ENCODE results near the gene SLC6A20. TPM values are rescaled to one million over a fixed set of nuclear protein-coding genes. Genes with fewer than 3 reads are reported as not detected.
A peak's percentile ranks its signal among the peaks of the same experiment; 100 is the strongest.

The SLC6A20 gene
- total and polyA plus RNA-seq, 12 donors = 0.06 to 0.09 TPM; not detected in 10

DNA sequence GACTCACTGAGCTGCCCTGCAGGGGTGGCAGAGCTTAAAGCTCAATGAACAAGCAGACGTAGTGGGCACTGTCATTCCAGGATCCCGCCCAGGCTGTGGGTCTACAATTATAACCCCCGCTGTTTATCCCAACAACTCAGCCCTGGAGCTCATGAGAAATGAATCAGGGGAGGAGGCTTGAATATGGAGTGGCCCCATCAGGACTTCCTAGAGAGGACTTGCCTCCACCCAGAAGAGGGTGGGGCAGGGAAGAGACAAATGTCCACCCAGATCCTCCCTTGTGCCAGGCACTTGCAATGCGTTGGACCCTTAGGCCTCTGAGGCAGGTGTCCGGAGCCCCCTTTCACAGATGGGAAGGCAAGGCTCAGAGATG, 33.0 kb downstream of the SLC6A20 start:
- H3K4me3 ChIP-seq = no peak overlapping the region
- peaks cover 0 to 3% (median 0%) of the 10 kb centered on the region in 9 donors for H3K4me1 ChIP-seq
- TF ChIP-seq, protein P1, sequence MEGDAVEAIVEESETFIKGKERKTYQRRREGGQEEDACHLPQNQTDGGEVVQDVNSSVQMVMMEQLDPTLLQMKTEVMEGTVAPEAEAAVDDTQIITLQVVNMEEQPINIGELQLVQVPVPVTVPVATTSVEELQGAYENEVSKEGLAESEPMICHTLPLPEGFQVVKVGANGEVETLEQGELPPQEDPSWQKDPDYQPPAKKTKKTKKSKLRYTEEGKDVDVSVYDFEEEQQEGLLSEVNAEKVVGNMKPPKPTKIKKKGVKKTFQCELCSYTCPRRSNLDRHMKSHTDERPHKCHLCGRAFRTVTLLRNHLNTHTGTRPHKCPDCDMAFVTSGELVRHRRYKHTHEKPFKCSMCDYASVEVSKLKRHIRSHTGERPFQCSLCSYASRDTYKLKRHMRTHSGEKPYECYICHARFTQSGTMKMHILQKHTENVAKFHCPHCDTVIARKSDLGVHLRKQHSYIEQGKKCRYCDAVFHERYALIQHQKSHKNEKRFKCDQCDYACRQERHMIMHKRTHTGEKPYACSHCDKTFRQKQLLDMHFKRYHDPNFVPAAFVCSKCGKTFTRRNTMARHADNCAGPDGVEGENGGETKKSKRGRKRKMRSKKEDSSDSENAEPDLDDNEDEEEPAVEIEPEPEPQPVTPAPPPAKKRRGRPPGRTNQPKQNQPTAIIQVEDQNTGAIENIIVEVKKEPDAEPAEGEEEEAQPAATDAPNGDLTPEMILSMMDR (IDR thresholded peaks at IDR 0.05) = no peak
- WGBS, 2 donors = 94 to 98% methylated on average over 5 of the region's 5 CpGs
- DNase-seq = no peak
- peaks cover 0 to 26% (median 17%) of the 10 kb centered on the region in 7 donors for H3K27me3 ChIP-seq
- no peak for ATAC-seq
- H3K9me3 ChIP-seq = peaks cover 0 to 14% (median 0%) of the 10 kb centered on the region in 11 donors
- H3K36me3 ChIP-seq = no peaks in the 10 kb centered on the region
- H3K27ac ChIP-seq = no peak overlapping the region
- intact Hi-C loops (cut with DNase I) = loop anchor here (2.0 to 10.0 kb wide), 12 partner anchors 54 to 322 kb away; no protein-coding TSS in a partner anchor

DNA sequence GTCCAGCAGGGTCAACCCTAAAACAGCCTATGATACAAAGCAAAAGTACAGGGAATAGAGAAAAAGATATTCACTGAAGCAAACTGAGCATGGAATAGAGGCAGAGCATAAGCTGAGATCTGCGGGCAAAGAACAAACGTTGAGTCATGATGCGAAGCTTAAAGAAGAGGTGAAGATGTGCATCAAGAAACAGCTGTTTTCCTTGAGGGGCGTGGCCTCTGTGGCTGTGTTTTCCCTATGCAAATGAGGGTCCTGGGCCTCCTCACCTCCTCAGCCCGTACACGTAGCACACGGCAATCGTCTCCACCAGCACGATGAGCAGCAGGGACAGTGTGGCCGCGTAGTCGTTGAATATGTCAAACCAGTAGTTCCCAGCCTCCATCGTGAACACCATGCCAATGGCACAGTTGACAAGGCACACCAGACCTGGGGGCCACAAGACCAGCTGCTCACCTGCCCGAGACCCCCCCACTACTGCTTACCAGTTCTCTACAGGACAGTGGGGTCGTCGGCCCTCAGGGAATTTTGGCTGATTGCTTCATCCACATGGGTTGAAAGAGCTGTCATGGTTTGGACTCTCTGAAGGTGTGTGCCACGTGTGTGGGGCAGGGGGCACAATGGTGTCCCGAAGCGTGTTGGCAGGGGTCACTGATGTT, 33.6 kb downstream of the SLC6A20 start:
- peaks cover 0 to 26% (median 17%) of the 10 kb centered on the region in 7 donors for H3K27me3 ChIP-seq
- H3K36me3 ChIP-seq = no peaks in the 10 kb centered on the region
- H3K27ac ChIP-seq = no peak overlapping the region
- TF ChIP-seq, protein P1 (IDR thresholded peaks at IDR 0.05) = no peak
- peaks cover 0 to 3% (median 0%) of the 10 kb centered on the region in 9 donors for H3K4me1 ChIP-seq
- no peak for ATAC-seq
- H3K4me3 ChIP-seq = no peak overlapping the region
- intact Hi-C loops (cut with DNase I) = loop anchor here (2.0 to 10.0 kb wide), 12 partner anchors 55 to 322 kb away; no protein-coding TSS in a partner anchor
- peaks cover 0 to 13% (median 0%) of the 10 kb centered on the region in 11 donors for H3K9me3 ChIP-seq
- DNase-seq = no peak
- 86 to 88% methylated on average over 19 of the region's 19 CpGs for whole genome bisulfite sequencing, 2 donors

DNA sequence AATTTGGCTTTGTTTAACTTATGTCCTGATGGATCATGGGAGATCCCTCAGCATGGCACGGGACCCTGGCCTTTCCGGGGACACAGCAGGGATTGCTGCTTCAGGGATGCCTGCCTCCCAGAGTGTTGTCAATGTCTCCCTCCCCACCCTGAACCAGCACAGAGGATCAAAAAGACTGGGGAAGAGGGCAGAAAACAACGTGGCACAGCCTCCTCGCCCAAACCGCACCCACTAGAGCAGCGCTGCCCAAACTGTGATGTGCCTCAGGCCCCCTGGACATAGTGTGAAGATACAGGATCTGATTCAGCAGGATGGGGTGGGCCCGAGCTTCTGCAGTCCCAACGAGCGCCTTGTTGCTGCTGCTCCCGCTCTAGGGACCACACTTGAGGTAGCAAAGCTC, 34.5 kb downstream of the SLC6A20 start:
- Histone ChIP-seq H3K4me3 (no peak overlapping the region), H3K27ac (no peak overlapping the region), H3K27me3 (peaks cover 0 to 26% (median 17%) of the 10 kb centered on the region in 7 donors), H3K9me3 (peaks cover 0 to 4% (median 0%) of the 10 kb centered on the region in 11 donors), H3K4me1 (peaks cover 0 to 3% (median 0%) of the 10 kb centered on the region in 9 donors), H3K36me3 (no peaks in the 10 kb centered on the region)
- 82 to 85% methylated on average over 10 of the region's 10 CpGs for WGBS, 2 donors
- DNase-seq = no peak
- intact Hi-C loops (cut with DNase I) = loop anchor here (1.0 to 10.0 kb wide), 16 partner anchors 55 to 323 kb away; no protein-coding TSS in a partner anchor
- TF ChIP-seq, protein P1 (IDR thresholded peaks at IDR 0.05) = no peak
- ATAC-seq = no peak

DNA sequence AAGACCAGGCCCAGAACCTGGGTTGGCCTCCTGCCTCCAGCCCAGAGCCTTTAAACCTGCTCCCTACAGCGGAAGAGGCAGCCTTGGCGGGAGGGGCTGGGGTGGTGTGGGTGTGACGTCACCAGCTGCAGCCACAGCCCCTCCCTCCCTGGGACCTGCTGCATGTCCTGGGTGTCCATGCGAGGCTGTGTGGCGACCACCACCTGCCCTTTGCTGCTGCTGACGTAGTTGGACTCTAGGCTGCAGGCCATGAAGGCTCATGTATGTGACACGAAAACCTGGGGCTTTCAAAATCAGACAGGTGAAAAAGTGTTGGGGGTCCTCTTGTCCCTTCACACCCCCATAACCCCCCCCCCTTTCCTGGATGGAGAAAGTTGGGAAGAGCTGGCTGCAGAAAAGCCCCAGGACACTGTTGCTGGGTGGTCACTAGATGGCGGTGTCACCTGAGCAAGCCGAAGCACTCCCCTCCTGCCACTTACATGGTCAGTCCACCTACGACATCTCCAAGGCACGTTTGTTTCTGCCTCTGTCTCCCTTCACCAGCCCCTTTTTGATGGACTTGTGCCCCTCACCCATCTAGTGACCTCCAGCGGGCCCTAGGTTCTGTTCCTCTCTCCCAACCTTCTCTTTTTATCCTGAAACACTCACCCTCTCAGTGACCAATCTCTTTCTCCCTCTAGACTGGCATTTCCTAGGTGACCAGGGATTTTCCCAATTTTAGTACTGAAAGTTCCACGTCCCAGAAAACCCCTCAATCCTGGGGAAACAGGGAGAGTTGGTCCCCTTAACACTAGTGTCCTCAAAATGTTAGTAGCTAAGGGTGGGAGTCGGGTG, 35.2 kb downstream of the SLC6A20 start:
- peak in 1 of 2 donors; percentile 34 for DNase-seq
- Histone ChIP-seq H3K36me3 (no peaks in the 10 kb centered on the region), H3K9me3 (no peaks in the 10 kb centered on the region), H3K4me1 (peaks cover 0 to 3% (median 0%) of the 10 kb centered on the region in 9 donors), H3K4me3 (no peak overlapping the region), H3K27me3 (peaks cover 0 to 26% (median 13%) of the 10 kb centered on the region in 7 donors), H3K27ac (no peak overlapping the region)
- TF ChIP-seq, protein P1 (IDR thresholded peaks at IDR 0.05) = peak; percentile 27 to 73 (median 67)
- ATAC-seq = peak; percentile 60 to 89 (median 80)
- WGBS, 2 donors = 33 to 35% methylated on average over 14 of the region's 14 CpGs
- intact Hi-C loops (cut with DNase I) = loop anchor here (1.0 to 10.0 kb wide), 15 partner anchors 56 to 324 kb away; no protein-coding TSS in a partner anchor
